ENCODE measurements around the gene RAE1. TPM values are rescaled to one million over a fixed set of nuclear protein-coding genes. Genes with fewer than 3 reads are reported as not detected.

RAE1 gene
- total and polyA plus RNA-seq, 2 of the 4 experiments (the other 2 are of a cell fraction), result 32.8 to 80.5 TPM

DNA sequence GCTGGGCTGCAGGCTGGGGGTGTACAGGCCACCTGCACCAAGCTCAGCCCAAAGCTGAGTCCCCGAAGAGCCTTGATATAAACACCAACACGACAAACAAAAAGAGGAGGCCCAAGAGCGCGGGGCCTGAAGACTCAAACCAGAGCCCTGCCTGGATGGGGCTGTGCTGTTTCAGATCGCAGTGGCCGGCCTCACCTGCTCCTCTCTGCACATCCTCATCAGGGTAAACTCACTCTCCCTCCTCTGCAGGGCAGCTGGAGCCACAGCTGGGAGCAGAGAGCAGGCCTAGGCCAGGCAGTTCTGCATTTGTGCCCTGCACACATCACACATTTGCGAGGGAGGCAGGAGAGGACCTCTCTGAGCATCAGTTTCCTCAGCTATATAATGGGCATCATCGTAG is 36.4 kb downstream of the RAE1 start:
- Histone ChIP-seq H2BK120ac (ENCODE audit: low read depth, low read length) (no peak overlapping the region), H2BK20ac (ENCODE audit: low read depth, low read length) (no peak overlapping the region), H3K4me1 (ENCODE audit: control insufficient read depth, insufficient read depth, low read length) (peaks cover 5% of the 10 kb centered on the region), H4K91ac (ENCODE audit: insufficient read depth, low read depth, low read length) (no peak overlapping the region), H3K9ac (ENCODE audit: low read depth, low read length) (no peak overlapping the region), H4K20me1 (ENCODE audit: insufficient read depth, low read length) (no peaks in the 10 kb centered on the region; the same call in 1 of the 2 replicates), H2BK15ac (ENCODE audit: low read depth, low read length) (no peak overlapping the region), H3K4me2 (ENCODE audit: low read depth, low read length) (no peak overlapping the region), H2AFZ (replicated peaks; ENCODE audit: low read length, poor library complexity) (no peak overlapping the region), H2AK9ac (replicated peaks; ENCODE audit: low read depth, low read length, poor library complexity) (peak overlapping the region; percentile 10), H3K36me3 (ENCODE audit: control insufficient read depth, insufficient read depth, low read length) (peaks cover 5% of the 10 kb centered on the region; the same call in 1 of the 2 replicates), H3K4ac (ENCODE audit: low read depth, low read length) (no peak overlapping the region), H4K5ac (ENCODE audit: low read depth, low read length) (no peak overlapping the region), H4K8ac (ENCODE audit: low read depth in 2 of 2, low read length in 2 of 2) (no peak overlapping the region), H3K56ac (ENCODE audit: extremely low read depth, insufficient read depth, low read length) (no peak overlapping the region), H3K27me3 (ENCODE audit: control insufficient read depth, insufficient read depth, low read length) (no peaks in the 10 kb centered on the region), H3K9me3 (ENCODE audit: control insufficient read depth, insufficient read depth, low read length) (no peaks in the 10 kb centered on the region), H3K14ac (replicated peaks; ENCODE audit: low read depth, low read length) (no peak overlapping the region), H3K23ac (ENCODE audit: low read depth, low read length) (no peak overlapping the region), H3K27ac (ENCODE audit: insufficient read depth, low read length) (no peak overlapping the region), H2BK5ac (ENCODE audit: low read depth, low read length, poor library complexity, severe bottlenecking) (no peak overlapping the region), H3K4me3 (ENCODE audit: insufficient read depth, low read depth, low read length) (no peak overlapping the region), H3K79me1 (ENCODE audit: low read depth in 1 of 2, low read length in 2 of 2) (peaks cover 0 to 6% of the 10 kb centered on the region in 2 experiments; a peak in 1 of 4 replicates), H3K9me1 (ENCODE audit: insufficient read depth, low read length) (0 out of 2 replicates have a peak, but pooled peaks cover 3% of the 10 kb centered on the region), H2AK5ac (ENCODE audit: low read depth, low read length) (no peak overlapping the region), H3K18ac (ENCODE audit: low read depth, low read length) (no peak overlapping the region)
- ChIA-PET POLR2A (ENCODE audit: unreplicated experiment) (no interaction called here), CTCF (no interaction called here)
- no TSS peak for BruUV-seq (replicated peaks)
- no peak for TF ChIP-seq BHLHE40 (IDR thresholded peaks at IDR 0.05; ENCODE audit: low read depth, low read length)
- TF ChIP-seq, protein P1, sequence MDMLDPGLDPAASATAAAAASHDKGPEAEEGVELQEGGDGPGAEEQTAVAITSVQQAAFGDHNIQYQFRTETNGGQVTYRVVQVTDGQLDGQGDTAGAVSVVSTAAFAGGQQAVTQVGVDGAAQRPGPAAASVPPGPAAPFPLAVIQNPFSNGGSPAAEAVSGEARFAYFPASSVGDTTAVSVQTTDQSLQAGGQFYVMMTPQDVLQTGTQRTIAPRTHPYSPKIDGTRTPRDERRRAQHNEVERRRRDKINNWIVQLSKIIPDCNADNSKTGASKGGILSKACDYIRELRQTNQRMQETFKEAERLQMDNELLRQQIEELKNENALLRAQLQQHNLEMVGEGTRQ (IDR thresholded peaks at IDR 0.05; ENCODE audit: low read depth, low read length), result no peak
- no peak for TF ChIP-seq POLR2A (IDR thresholded peaks at IDR 0.05; ENCODE audit: low read depth, low read length)
- TF ChIP-seq CEBPB (IDR thresholded peaks at IDR 0.05; ENCODE audit: low read depth, low read length), result no peak
- TF ChIP-seq RCOR1 (IDR thresholded peaks at IDR 0.05; ENCODE audit: insufficient replicate concordance, low read length), result no peak
- no peak for TF ChIP-seq MXI1 (IDR thresholded peaks at IDR 0.05; ENCODE audit: borderline replicate concordance, low read depth, low read length)
- TF ChIP-seq FOS (IDR thresholded peaks at IDR 0.05; ENCODE audit: low read depth, low read length), result no peak
- TF ChIP-seq CHD1 (IDR thresholded peaks at IDR 0.05; ENCODE audit: low read depth, low read length), result no peak
- TF ChIP-seq RFX5 (IDR thresholded peaks at IDR 0.05; ENCODE audit: low read depth, low read length), result no peak
- dilution Hi-C loops (cut with HindIII; ENCODE audit: low sequenced_read_pairs, unreplicated experiment), result no loop called here
- intact Hi-C loops (cut with micrococcal nuclease), result loop anchor here (5.0 to 10.0 kb wide), 2 partner anchors 827 to 1510 kb away; no protein-coding TSS in a partner anchor
- 80% methylated on average over 2 of the region's 8 CpGs; no CpG with 5 or more reads in 1 of the 2 experiments for WGBS, 2 experiments (ENCODE audit: extremely low coverage in 2 of 2, insufficient read length in 1 of 2)
- in situ Hi-C loops (cut with MboI; ENCODE audit: low sequenced_read_pairs), result loop anchor here (5.0 to 25.0 kb wide), 4 partner anchors 110 to 1650 kb away; partner anchors contain the start of genes ATP5F1E and PRELID3B
- ATAC-seq (ENCODE audit: low read depth) (no peak), DNase-seq (no peak)

All from IMR-90 (cell line).